ENCODE results near the gene MTHFD1L.

DNA sequence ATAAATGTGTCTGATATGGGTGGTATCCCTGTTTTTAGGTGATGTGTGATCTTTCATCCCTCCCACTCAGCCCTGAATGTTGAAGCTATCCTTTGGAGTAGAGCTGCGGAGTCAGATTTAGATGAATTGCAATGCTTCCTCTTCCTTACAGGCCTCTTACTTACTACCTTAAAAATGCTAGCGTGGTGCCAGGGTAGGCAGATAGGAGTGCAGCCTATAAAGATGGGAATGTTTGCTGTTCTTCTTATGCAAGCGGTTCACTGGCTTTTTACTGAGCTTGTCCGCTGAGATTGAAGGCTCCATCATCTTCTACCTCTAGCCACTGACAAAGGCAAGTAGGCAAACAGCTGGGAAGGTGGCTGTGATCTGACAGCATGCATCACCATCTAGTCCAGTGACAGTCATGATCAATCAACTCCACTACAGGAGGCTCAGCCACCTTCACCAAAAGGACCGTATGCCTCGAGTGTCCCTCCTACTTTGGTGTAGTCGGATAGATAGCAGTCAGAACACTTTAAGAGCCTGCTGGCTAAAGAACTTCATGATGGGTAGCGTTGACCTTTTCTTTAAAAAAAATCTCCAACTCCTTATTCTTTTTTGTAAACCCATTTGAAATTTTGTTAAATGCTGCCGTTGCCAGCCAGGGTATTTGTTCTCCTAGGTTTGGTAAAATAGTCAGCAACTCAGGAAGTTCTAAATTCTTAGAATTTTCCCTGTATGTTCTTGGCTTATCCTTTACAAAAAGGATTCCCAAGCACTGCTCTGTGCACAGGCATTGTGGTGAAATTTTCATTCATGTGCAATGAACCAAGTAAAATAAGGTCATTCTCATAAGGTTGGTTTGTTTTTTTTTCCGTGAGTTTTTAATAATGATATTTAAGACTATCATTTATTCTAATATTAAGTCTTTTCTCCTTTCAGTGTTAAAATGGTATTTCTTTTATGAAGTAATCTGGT lies 169.6 kb downstream of the MTHFD1L start:
- no peak for TF ChIP-seq EZH2phosphoT487 (conservative IDR thresholded peaks at IDR 0.05; ENCODE audit: low read length)
- TF ChIP-seq, protein P1, sequence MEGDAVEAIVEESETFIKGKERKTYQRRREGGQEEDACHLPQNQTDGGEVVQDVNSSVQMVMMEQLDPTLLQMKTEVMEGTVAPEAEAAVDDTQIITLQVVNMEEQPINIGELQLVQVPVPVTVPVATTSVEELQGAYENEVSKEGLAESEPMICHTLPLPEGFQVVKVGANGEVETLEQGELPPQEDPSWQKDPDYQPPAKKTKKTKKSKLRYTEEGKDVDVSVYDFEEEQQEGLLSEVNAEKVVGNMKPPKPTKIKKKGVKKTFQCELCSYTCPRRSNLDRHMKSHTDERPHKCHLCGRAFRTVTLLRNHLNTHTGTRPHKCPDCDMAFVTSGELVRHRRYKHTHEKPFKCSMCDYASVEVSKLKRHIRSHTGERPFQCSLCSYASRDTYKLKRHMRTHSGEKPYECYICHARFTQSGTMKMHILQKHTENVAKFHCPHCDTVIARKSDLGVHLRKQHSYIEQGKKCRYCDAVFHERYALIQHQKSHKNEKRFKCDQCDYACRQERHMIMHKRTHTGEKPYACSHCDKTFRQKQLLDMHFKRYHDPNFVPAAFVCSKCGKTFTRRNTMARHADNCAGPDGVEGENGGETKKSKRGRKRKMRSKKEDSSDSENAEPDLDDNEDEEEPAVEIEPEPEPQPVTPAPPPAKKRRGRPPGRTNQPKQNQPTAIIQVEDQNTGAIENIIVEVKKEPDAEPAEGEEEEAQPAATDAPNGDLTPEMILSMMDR (IDR thresholded peaks at IDR 0.05; ENCODE audit: insufficient read depth, low read length, poor library complexity, severe bottlenecking): no peak

Data from SU-DHL-6 (cell line).